Measurements from ENCODE around the gene RAMP1.

- TF ChIP-seq, protein P1, sequence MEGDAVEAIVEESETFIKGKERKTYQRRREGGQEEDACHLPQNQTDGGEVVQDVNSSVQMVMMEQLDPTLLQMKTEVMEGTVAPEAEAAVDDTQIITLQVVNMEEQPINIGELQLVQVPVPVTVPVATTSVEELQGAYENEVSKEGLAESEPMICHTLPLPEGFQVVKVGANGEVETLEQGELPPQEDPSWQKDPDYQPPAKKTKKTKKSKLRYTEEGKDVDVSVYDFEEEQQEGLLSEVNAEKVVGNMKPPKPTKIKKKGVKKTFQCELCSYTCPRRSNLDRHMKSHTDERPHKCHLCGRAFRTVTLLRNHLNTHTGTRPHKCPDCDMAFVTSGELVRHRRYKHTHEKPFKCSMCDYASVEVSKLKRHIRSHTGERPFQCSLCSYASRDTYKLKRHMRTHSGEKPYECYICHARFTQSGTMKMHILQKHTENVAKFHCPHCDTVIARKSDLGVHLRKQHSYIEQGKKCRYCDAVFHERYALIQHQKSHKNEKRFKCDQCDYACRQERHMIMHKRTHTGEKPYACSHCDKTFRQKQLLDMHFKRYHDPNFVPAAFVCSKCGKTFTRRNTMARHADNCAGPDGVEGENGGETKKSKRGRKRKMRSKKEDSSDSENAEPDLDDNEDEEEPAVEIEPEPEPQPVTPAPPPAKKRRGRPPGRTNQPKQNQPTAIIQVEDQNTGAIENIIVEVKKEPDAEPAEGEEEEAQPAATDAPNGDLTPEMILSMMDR (IDR thresholded peaks at IDR 0.05) = peak; percentile 77 to 99 (median 94)
- no peak for TF ChIP-seq POLR2A (IDR thresholded peaks at IDR 0.05)
Measured at GRCh38 chr2:237923481-237924163, 64.2 kb downstream of the RAMP1 start.
